DND-41 (cell line): ENCODE measurements around the gene CBX1.

ENCODE experiments used
- EZH2 ChIP-seq: IDR thresholded peaks from 3 replicates; pipeline ENCODE4 v1.6.1; 2012; ENCODE audit warnings: borderline replicate concordance, low read depth, mild to moderate bottlenecking, moderate library complexity, low read length, inconsistent platforms; ENCODE audit not compliant: severe bottlenecking
- TF ChIP-seq, protein P1 (sequence below): IDR thresholded peaks from 2 replicates; pipeline ENCODE4 v1.5.1; 2012; ENCODE audit warnings: borderline replicate concordance, low read length, moderate library complexity, mild to moderate bottlenecking; ENCODE audit not compliant: poor library complexity, severe bottlenecking; ENCODE audit errors: extremely low read depth

DNA sequence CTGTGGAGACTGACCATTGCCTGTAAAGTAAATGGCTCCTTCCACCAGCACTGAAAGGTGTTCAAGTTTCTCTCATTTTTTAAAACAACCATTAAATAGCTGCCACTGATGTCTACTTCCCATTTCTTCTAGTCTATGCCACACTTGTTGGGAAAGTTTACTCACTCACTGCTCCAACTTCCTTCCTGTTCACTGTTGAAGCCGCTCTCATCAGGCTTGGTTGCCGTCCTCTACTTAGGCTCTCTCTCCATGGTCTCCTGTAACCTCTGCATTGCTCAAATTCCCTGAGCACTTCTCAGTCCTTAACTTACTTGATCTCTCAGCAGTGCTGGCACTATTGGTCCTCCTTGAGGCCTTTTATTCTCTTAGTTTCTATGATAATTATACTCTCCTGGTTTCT lies 38.7 kb upstream of the CBX1 start:
- TF ChIP-seq, protein P1, sequence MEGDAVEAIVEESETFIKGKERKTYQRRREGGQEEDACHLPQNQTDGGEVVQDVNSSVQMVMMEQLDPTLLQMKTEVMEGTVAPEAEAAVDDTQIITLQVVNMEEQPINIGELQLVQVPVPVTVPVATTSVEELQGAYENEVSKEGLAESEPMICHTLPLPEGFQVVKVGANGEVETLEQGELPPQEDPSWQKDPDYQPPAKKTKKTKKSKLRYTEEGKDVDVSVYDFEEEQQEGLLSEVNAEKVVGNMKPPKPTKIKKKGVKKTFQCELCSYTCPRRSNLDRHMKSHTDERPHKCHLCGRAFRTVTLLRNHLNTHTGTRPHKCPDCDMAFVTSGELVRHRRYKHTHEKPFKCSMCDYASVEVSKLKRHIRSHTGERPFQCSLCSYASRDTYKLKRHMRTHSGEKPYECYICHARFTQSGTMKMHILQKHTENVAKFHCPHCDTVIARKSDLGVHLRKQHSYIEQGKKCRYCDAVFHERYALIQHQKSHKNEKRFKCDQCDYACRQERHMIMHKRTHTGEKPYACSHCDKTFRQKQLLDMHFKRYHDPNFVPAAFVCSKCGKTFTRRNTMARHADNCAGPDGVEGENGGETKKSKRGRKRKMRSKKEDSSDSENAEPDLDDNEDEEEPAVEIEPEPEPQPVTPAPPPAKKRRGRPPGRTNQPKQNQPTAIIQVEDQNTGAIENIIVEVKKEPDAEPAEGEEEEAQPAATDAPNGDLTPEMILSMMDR, result no peak
- no peak for TF ChIP-seq EZH2
